ENCODE results near the gene KPNA4. TPM values are rescaled to one million over a fixed set of nuclear protein-coding genes. Genes with fewer than 3 reads are reported as not detected.

The KPNA4 gene
- total RNA-seq, 1 experiment from 2014 or later: 76.7 TPM

DNA sequence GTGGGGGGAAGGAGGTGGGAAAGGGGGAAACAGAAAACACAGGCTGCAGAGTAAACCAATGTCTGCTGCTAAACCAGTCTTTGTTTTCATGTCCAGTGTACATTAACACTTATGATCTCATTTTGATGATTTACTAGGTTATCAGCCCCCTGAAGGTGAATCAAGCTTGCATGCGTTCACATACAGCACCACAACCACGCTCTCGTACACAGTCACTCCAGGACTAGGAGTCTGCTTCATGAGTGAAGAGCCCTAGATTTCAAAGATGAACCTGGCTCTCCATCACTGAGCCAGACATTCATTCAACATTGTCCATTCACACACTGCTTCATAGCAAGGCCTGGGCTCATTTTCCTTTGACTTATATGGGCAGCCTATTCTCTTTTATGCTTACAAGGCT is 64.0 kb downstream of the KPNA4 start:
- no peak overlapping the region for H3K4me2 ChIP-seq (ENCODE audit: insufficient read depth, insufficient read length, low read length)
- no peak overlapping the region for H2BK15ac ChIP-seq (ENCODE audit: low read depth, low read length)
- WGBS (ENCODE audit: extremely low coverage, insufficient read length, low lambda C conversion rate): no CpG with 5 or more reads among the region's 3 CpGs
- H2AK5ac ChIP-seq (ENCODE audit: insufficient read length, low read length): no peak overlapping the region
- TF ChIP-seq, protein P1, sequence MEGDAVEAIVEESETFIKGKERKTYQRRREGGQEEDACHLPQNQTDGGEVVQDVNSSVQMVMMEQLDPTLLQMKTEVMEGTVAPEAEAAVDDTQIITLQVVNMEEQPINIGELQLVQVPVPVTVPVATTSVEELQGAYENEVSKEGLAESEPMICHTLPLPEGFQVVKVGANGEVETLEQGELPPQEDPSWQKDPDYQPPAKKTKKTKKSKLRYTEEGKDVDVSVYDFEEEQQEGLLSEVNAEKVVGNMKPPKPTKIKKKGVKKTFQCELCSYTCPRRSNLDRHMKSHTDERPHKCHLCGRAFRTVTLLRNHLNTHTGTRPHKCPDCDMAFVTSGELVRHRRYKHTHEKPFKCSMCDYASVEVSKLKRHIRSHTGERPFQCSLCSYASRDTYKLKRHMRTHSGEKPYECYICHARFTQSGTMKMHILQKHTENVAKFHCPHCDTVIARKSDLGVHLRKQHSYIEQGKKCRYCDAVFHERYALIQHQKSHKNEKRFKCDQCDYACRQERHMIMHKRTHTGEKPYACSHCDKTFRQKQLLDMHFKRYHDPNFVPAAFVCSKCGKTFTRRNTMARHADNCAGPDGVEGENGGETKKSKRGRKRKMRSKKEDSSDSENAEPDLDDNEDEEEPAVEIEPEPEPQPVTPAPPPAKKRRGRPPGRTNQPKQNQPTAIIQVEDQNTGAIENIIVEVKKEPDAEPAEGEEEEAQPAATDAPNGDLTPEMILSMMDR (conservative IDR thresholded peaks at IDR 0.05): no peak
- H4K91ac ChIP-seq (ENCODE audit: insufficient read length, low read depth, low read length): no peak overlapping the region
- Mint-ChIP-seq H3K9me3 (no peaks in the 10 kb centered on the region), H3K4me3 (no peak overlapping the region), H3K4me1 (no peaks in the 10 kb centered on the region), H3K27ac (0 out of 7 replicates have a peak overlapping the region, but pooled peaks of 1 of the 3 experiments have one; percentile 15), H3K27me3 (ENCODE audit: low read depth) (no peaks in the 10 kb centered on the region), H3K36me3 (ENCODE audit: insufficient read depth in 1 of 3, low read depth in 3 of 3) (peaks cover 18 to 48% (median 38%) of the 10 kb centered on the region in 3 experiments; a peak in 6 of 7 replicates)
- no peak overlapping the region for H4K5ac ChIP-seq (ENCODE audit: insufficient read length, low read depth, low read length)
- H3K4me1 ChIP-seq (ENCODE audit: insufficient read depth, low read length): no peaks in the 10 kb centered on the region
- H4K8ac ChIP-seq (replicated peaks; ENCODE audit: insufficient read length, low read depth, low read length): no peak overlapping the region
- no peak overlapping the region for H3T11ph ChIP-seq (ENCODE audit: low read length)
- no peaks in the 10 kb centered on the region for H3K9me3 ChIP-seq (ENCODE audit: control insufficient read depth, low read depth, low read length)
- no peak overlapping the region for H2AFZ ChIP-seq (ENCODE audit: low read length)
- no peaks in the 10 kb centered on the region for H3K79me1 ChIP-seq (ENCODE audit: insufficient read depth, low read depth, low read length, poor library complexity, severe bottlenecking)
- H3K56ac ChIP-seq (ENCODE audit: insufficient read length, low read depth, low read length): no peak overlapping the region
- no peak overlapping the region for H3K4ac ChIP-seq (ENCODE audit: low read depth, low read length)
- no peak overlapping the region for H3K27ac ChIP-seq (ENCODE audit: insufficient read length, low read depth, low read length)
- H3K14ac ChIP-seq (ENCODE audit: insufficient read depth, low read length): no peak overlapping the region
- no peak overlapping the region for H3K23ac ChIP-seq (ENCODE audit: insufficient read length, low read depth, low read length)
- H4K20me1 ChIP-seq (ENCODE audit: control insufficient read depth, insufficient read depth, insufficient read length): no peaks in the 10 kb centered on the region
- H3K23me2 ChIP-seq (ENCODE audit: insufficient read length, low read depth, low read length, poor library complexity, severe bottlenecking): no peaks in the 10 kb centered on the region
- no peak overlapping the region for H2BK120ac ChIP-seq (ENCODE audit: low read depth, low read length, poor library complexity, severe bottlenecking)
- H2BK20ac ChIP-seq (ENCODE audit: low read depth, low read length, poor library complexity, severe bottlenecking): no peak overlapping the region
- no peaks in the 10 kb centered on the region for H3K27me3 ChIP-seq (ENCODE audit: insufficient read depth, low read length)
- no peak overlapping the region for H2BK5ac ChIP-seq (ENCODE audit: insufficient read length, low read length)
- no peak for DNase-seq
- H3K18ac ChIP-seq (ENCODE audit: insufficient read length, low read depth, low read length): no peak overlapping the region
- no peak overlapping the region for H2BK12ac ChIP-seq (ENCODE audit: insufficient read length, low read depth, low read length)
- H3K9ac ChIP-seq (ENCODE audit: extremely low read depth, insufficient read length, low read length): no peak overlapping the region
- H3K79me2 ChIP-seq (ENCODE audit: insufficient read depth, low read length): no peaks in the 10 kb centered on the region
